GM21529 (cell line): ENCODE data around the gene HAO1.
"Not testable (repeated sequence)": the region's sequence is repeated elsewhere in the genome, so short reads cannot be mapped to it uniquely, and the experiment has no call there.

Source experiments
- ATAC-seq: cut with Tn5 transposase; IDR thresholded peaks from one replicate; pipeline ENCODE4 v1.9.1; 2021; ENCODE audit not compliant: unreplicated experiment

HAO1 gene

GRCh38 chr20:7858734-7859250 is 81.5 kb downstream of the HAO1 start:
- no peak for ATAC-seq

- ATAC-seq = no peak
These were observed 83.5 kb downstream of the HAO1 start for GRCh38 chr20:7856756-7857155.

GRCh38 chr20:7855545-7855944 is 84.7 kb downstream of the HAO1 start:
- ATAC-seq = no peak

DNA sequence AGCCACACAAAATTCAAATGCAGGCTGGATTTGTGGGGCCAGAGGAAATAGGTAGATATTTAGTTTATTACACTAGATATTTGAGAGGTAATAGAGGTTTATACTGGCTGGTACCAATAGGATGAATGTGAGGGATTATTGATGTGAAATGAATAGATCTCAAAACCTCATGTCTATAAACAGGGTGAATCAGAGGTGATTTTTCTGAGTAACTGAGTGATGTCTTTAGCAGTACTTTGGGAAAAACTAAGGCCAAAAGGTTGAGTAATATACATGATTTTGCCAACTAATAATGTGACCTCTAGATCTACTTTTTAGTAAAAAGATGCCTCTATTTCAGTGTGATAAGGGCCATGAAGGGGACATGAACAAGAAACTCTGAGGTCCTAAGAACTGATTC is 86.8 kb downstream of the HAO1 start:
- ATAC-seq = no peak

DNA sequence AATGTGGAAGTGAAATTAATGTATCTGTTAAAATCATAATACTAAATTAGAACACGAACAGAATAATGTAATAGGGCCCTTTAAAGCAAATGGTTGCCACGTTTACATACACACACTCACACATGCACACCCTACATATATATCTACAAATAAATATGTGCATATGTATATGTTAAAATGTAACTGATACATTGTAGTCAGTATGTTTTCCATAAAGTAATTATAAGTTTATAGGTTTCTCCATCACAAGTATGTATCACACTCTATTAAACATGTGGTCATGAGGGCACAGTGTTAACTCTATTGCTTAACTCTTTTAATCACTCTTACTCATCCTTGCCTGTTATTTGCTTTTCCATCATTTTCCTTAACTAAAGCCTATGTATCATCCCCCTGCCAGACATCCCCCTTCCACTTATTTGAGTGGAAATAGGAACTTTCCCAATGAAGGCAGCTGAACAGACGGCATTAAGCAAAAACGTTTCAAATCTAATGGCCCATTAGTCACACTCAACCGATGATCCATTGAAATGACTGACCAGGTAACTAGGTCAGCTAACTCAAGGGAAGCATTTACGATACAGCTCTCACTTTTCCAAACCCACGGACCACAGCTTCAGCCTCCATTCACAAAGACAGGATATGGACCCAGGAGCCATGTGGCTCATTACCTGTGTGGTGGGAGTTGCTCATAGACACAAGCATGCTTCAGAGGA is 89.3 kb downstream of the HAO1 start:
- ATAC-seq = no peak

GRCh38 chr20:7849675-7850074 is 90.6 kb downstream of the HAO1 start:
- ATAC-seq = no peak

- no peak for ATAC-seq
These were observed 91.9 kb downstream of the HAO1 start for GRCh38 chr20:7848351-7848750.

- ATAC-seq = no peak
These were observed 96.6 kb downstream of the HAO1 start for GRCh38 chr20:7843613-7844012.

DNA sequence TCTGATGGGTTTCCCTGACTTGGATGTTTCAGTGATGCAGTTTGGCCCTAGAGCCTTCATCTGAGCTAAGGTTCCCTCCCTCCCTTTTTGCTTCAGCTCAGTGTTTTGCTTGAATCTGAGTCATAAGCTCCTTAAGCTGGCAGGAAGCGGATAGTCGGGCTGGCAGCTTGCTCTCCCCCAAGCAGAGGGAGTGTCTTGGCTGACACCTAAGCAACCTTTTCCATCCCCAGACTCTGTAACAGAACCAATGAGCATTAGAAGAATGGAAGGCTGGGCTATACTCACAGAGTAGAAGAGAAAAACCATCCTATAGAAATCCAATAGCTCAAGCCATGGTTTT is 98.3 kb downstream of the HAO1 start:
- ATAC-seq = no peak

DNA sequence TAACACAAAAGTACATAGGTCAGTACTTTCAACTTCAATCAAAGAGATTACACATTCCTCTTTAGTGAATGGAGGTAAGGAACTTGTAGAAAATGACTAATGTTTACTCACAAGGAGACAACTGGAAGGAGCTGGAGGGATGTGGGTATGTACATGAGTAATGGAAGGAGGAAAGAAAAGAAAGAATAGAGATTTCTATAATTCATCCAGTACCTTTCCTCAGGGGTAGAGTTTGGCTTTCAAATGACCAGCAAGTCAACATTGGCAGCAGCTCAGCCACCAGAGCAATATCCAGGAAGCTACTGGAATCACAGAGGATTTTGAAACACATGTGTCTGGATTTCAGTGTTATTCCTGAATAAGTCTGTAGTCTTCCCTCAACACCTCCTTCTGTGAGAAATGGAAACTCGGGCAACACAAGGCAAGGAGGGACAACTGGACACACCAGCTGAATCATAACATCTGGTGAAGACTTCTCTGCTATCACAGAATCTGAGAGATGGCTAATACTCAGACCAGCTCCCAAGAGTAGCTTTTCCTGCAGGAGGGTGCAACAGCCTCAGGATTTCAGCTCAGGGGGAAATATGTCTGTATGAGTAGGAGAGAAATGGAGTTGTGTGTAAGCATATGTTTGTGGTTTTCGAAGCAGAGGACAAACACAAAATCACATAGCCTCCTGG is 98.8 kb downstream of the HAO1 start:
- no peak for ATAC-seq

DNA sequence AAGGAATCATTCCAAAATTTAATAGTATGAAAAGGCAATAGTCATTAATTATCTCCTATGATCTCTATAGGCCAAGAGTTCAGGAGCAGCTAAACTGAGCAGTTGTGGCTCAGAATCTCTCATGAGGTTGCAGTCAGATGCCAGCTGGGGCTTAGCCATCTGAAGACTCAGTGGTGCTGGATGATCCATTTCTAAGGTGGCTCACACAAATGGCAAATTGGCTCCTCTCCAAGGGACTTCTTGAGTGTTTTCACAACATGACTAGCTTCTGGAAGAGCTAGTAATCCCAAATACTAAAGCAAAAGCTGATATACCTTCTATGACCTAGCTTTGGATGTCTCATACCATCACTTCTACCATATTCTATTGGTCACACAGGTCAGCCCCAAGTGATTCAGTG is 104.2 kb downstream of the HAO1 start:
- no peak for ATAC-seq

DNA sequence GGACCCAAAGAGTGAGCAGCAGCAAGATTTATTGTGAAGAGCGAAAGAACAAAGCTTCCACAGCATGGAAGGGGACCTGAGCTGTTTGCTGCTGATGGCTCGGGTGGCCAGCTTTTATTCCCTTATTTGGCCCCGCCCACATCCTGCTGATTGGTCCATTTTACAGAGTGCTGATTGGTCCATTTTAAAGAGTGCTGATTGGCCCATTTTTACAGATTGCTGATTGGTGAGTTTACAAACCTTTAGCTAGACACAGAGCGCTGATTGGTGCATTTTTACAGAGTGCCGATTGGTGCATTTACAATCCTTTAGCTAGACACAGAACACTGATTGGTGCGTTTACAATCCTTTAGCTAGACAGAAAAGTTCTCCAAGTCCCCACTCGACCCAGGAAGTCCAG is 105.8 kb downstream of the HAO1 start:
- ATAC-seq = not testable (repeated sequence)
